K562 (cell line): ENCODE measurements around the gene CYP11A1. TPM values are rescaled to one million over a fixed set of nuclear protein-coding genes. Genes with fewer than 3 reads are reported as not detected.

Experiments used
- ATAC-seq: fragments of 200-7000 bp; cut with Tn5 transposase; 3 replicates; pipeline ENCODE4 v1.9.1; 2020; ENCODE audit warnings: moderate library complexity
- BruUV-seq: library from RNA; stranded (reverse); fragments of 400-500 nt; replicated peaks from 2 replicates; lab custom pipeline; 2021; lab: Mats Ljungman, UMichigan
- CTCF ChIA-PET: fragments of 300-600 bp; formaldehyde crosslinking; extraction: SDS; loops from one replicate; lab custom pipeline; 2021; ENCODE audit warnings: low intra/inter-chr PET ratio; lab: Yijun Ruan, JAX
- POLR2A ChIA-PET: fragments of 300-600, 350-650 bp; sonication (Branson Sonifier 250); formaldehyde crosslinking; extraction: SDS; loops from one replicate; lab custom pipeline; 2021; ENCODE audit warnings: antibody characterized with exemption, inconsistent platforms; lab: Yijun Ruan, JAX
- DNase-seq, 4 experiments: peaks; one replicate each; pipeline versions ENCODE4 v3.0.0 to v3.0.0-alpha.2; 2011 to 2018; ENCODE audit warnings: low spot score in 3 of 4, mixed read lengths in 3 of 4; ENCODE audit errors: extremely low read depth in 1 of 4
- FAIRE-seq: peaks from 2 replicates; lab custom pipeline; 2011; peaks lifted over from hg19 to GRCh38; lab: Jason Lieb, UNC
- H2AFZ ChIP-seq: 2 replicates; pipeline ENCODE4 v1.6.0; 2011; ENCODE audit warnings: low read depth, low read length, control low read depth, inconsistent platforms
- H3K27ac ChIP-seq: fragments of 200-600 bp; 3 replicates; pipeline ENCODE4 v1.8.0; 2011; ENCODE audit warnings: low read depth, mild to moderate bottlenecking, control low read depth, inconsistent platforms, low read length, moderate library complexity, mixed read lengths; ENCODE audit errors: extremely low read depth
- H3K27me3 ChIP-seq, 2 experiments: fragments of 300-600 bp in 1 of 2; 2 replicates in 1 of 2; 3 replicates in 1 of 2; pipeline versions ENCODE4 v1.6.0 to v1.8.0; 2011; ENCODE audit warnings: inconsistent platforms in 2 of 2, low read length in 2 of 2, mild to moderate bottlenecking in 1 of 2, mixed read lengths in 1 of 2, moderate library complexity in 1 of 2; ENCODE audit not compliant: control insufficient read depth in 2 of 2, insufficient read depth in 2 of 2
- H3K36me3 ChIP-seq: fragments of 300-600 bp; 3 replicates; pipeline ENCODE4 v1.8.0; 2011; ENCODE audit warnings: mild to moderate bottlenecking, low read length, inconsistent platforms; ENCODE audit not compliant: control insufficient read depth, insufficient read depth
- H3K4me1 ChIP-seq, 2 experiments: fragments of 200-600 bp in 1 of 2; replicated peaks in 1 of 2; 2 replicates in 1 of 2; 3 replicates in 1 of 2; pipeline versions ENCODE4 v1.5.1 to v1.8.0; 2011; ENCODE audit warnings: inconsistent platforms in 2 of 2, low read length in 2 of 2, mild to moderate bottlenecking in 1 of 2, mixed read lengths in 1 of 2, moderate library complexity in 1 of 2; ENCODE audit not compliant: control insufficient read depth in 2 of 2, insufficient read depth in 2 of 2
- H3K4me2 ChIP-seq: 2 replicates; pipeline ENCODE4 v1.6.1; 2011; ENCODE audit warnings: low read length, control low read depth, inconsistent platforms, mixed read lengths; ENCODE audit not compliant: insufficient read depth
- H3K4me3 ChIP-seq: fragments of 200-600 bp; sonication (generic), shearing (Covaris generic); 2 replicates; pipeline ENCODE4 v1.5.1; 2016; ENCODE audit warnings: control low read depth, inconsistent platforms
- H3K79me2 ChIP-seq: fragments of 200-600 bp; 3 replicates; pipeline ENCODE4 v1.8.0; 2011; ENCODE audit warnings: low read length, inconsistent platforms; ENCODE audit not compliant: control insufficient read depth, insufficient read depth
- H3K9ac ChIP-seq, 2 experiments: 2 replicates each; pipeline versions ENCODE4 v1.6.0 to v1.6.1; 2011; ENCODE audit warnings: low read depth in 2 of 2, low read length in 2 of 2, control low read depth in 1 of 2, inconsistent platforms in 1 of 2, mild to moderate bottlenecking in 1 of 2, mixed read lengths in 1 of 2; ENCODE audit not compliant: insufficient read depth in 1 of 2
- H3K9me1 ChIP-seq: one replicate; pipeline ENCODE4 v1.6.0; 2011; ENCODE audit warnings: inconsistent platforms, mild to moderate bottlenecking, low read length, moderate library complexity; ENCODE audit not compliant: control insufficient read depth, insufficient read depth
- H3K9me3 ChIP-seq: replicated peaks from 2 replicates; pipeline ENCODE4 v1.5.1; 2011; ENCODE audit warnings: low read depth, low read length, inconsistent platforms; ENCODE audit not compliant: control insufficient read depth, insufficient read depth
- H4K20me1 ChIP-seq: replicated peaks from 2 replicates; pipeline ENCODE4 v1.6.1; 2011; ENCODE audit warnings: low read length, inconsistent platforms, mixed read lengths; ENCODE audit not compliant: control insufficient read depth, insufficient read depth
- CTBP1 ChIP-seq: fragments of 450-650 bp; IDR thresholded peaks from 2 replicates; pipeline ENCODE4 v1.6.1; 2016; ENCODE audit warnings: borderline replicate concordance
- EGR1 ChIP-seq: fragments of 450-650 bp; conservative IDR thresholded peaks from 2 replicates; pipeline ENCODE4 v1.6.1; 2017; ENCODE audit warnings: mild to moderate bottlenecking
- HDAC1 ChIP-seq, 2 experiments: fragments of 450-650 bp; IDR thresholded peaks; 2 replicates each; pipeline ENCODE4 v1.6.1; 2016 to 2017; ENCODE audit warnings: inconsistent platforms in 1 of 2, mild to moderate bottlenecking in 1 of 2, moderate library complexity in 1 of 2
- MAX ChIP-seq: sonication (generic); formaldehyde crosslinking; IDR thresholded peaks from 2 replicates; pipeline ENCODE4 v1.9.0; 2022; ENCODE audit warnings: mild to moderate bottlenecking, missing genetic modification reagents
- POLR2A ChIP-seq: fragments of 450-650 bp; conservative IDR thresholded peaks from 2 replicates; pipeline ENCODE4 v1.6.1; 2016
- SNRNP70 ChIP-seq: fragments of 200-400 bp; formaldehyde crosslinking; optimal IDR thresholded peaks from 2 replicates; pipeline ENCODE3; 2017; ENCODE audit warnings: low read depth, low read length
- WGBS: fragments of 100-300 bp; shearing (Covaris generic); methylation state at CpG from one replicate; pipeline ENCODE4 v1.1.6; 2016; ENCODE audit warnings: low coverage, mixed read lengths; ENCODE audit not compliant: insufficient coverage; ENCODE audit errors: missing lambda C conversion rate; 5-methylcytosine and 5-hydroxymethylcytosine counted together
- in situ Hi-C: fragments of 300-500 bp; cut with MboI; formaldehyde crosslinking; loops from 4 replicates; pipeline ENCODE4 v1.15.0; 2018; ENCODE audit warnings: inconsistent platforms, mixed read lengths
- intact Hi-C: fragments of 100-400 bp; cut with micrococcal nuclease; formaldehyde crosslinking; loops from 2 replicates; pipeline ENCODE4 v1.14.2; 2022
- polyA plus RNA-seq, 8 experiments: library from polyadenylated mRNA; depleted of rRNA in 4 of 8; stranded (reverse) in 5 of 8; unstranded in 3 of 8; fragments of >200 nt; fragmentation: Nextera tagmentation in 2 of 8; fragmentation: Illumina TruSeq in 1 of 8; extraction: Ambion mirVana in 2 of 8; extraction: Trizol in 1 of 8; gene quantifications; 2 replicates each; pipeline versions ENCODE4 v1.2.1 to v1.2.3, GENCODE V29; 2011 to 2014; ENCODE audit warnings: inconsistent platforms in 1 of 8, missing spikeins in 1 of 8
- total RNA-seq, 7 experiments: library from RNA; depleted of rRNA in 6 of 7; stranded (reverse); fragments of >200 nt in 6 of 7; fragmentation: Illumina TruSeq in 2 of 7; extraction: Trizol in 2 of 7; gene quantifications; 2 replicates each; pipeline versions ENCODE4 v1.2.1 to v1.2.3, GENCODE V29; 2011 to 2021; ENCODE audit warnings: low replicate concordance in 1 of 7
- TF ChIP-seq, protein P1 (sequence below), 2 experiments: fragments of 450-650 bp; formaldehyde crosslinking in 1 of 2; IDR thresholded peaks; 2 replicates each; pipeline versions ENCODE4 v1.4.0 to v1.6.1; 2014 to 2020; ENCODE audit warnings: mild to moderate bottlenecking in 2 of 2, borderline replicate concordance in 1 of 2, low read depth in 1 of 2

CYP11A1 gene
- total and polyA plus RNA-seq, 9 of the 15 experiments (the other 6 are each of a cell fraction or from before 2014, with no cell fraction given) = 0.06 to 0.24 (median 0.10) TPM; not detected in 4

GRCh38 chr15:74406992-74407705, 39.7 kb upstream of the CYP11A1 start:
- Histone ChIP-seq H3K9ac (peak overlapping the region in 1 of 2 experiments; percentile 84; a peak in 2 of 4 replicates), H3K79me2 (no peaks in the 10 kb centered on the region), H3K4me3 (no peak overlapping the region), H3K27ac (no peak overlapping the region), H4K20me1 (no peaks in the 10 kb centered on the region), H2AFZ (peak overlapping the region; percentile 46; the same call in 1 of the 2 replicates), H3K4me2 (peak overlapping the region; percentile 16; the same call in 1 of the 2 replicates), H3K27me3 (no peaks in the 10 kb centered on the region), H3K36me3 (peaks cover 23% of the 10 kb centered on the region; the same call in 2 of the 3 replicates), H3K4me1 (peaks cover 44 to 59% of the 10 kb centered on the region in 2 experiments), H3K9me3 (no peaks in the 10 kb centered on the region), H3K9me1 (no peaks in the 10 kb centered on the region)
- CTCF ChIA-PET = no interaction called here
- TF ChIP-seq EGR1 (peak; percentile 35; the same call in 1 of the 2 replicates), CTBP1 (peak; percentile 55; the same call in 1 of the 2 replicates), MAX (CRISPR knock-in tag) (peak; percentile 42), SNRNP70 (no peak), HDAC1 (IDR thresholded peaks at IDR 0.05) (peak in 1 of 2 experiments; percentile 50; a peak in 1 of 4 replicates), POLR2A (no peak)
- TF ChIP-seq, protein P1, sequence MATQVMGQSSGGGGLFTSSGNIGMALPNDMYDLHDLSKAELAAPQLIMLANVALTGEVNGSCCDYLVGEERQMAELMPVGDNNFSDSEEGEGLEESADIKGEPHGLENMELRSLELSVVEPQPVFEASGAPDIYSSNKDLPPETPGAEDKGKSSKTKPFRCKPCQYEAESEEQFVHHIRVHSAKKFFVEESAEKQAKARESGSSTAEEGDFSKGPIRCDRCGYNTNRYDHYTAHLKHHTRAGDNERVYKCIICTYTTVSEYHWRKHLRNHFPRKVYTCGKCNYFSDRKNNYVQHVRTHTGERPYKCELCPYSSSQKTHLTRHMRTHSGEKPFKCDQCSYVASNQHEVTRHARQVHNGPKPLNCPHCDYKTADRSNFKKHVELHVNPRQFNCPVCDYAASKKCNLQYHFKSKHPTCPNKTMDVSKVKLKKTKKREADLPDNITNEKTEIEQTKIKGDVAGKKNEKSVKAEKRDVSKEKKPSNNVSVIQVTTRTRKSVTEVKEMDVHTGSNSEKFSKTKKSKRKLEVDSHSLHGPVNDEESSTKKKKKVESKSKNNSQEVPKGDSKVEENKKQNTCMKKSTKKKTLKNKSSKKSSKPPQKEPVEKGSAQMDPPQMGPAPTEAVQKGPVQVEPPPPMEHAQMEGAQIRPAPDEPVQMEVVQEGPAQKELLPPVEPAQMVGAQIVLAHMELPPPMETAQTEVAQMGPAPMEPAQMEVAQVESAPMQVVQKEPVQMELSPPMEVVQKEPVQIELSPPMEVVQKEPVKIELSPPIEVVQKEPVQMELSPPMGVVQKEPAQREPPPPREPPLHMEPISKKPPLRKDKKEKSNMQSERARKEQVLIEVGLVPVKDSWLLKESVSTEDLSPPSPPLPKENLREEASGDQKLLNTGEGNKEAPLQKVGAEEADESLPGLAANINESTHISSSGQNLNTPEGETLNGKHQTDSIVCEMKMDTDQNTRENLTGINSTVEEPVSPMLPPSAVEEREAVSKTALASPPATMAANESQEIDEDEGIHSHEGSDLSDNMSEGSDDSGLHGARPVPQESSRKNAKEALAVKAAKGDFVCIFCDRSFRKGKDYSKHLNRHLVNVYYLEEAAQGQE (IDR thresholded peaks at IDR 0.05; ENCODE audit: borderline replicate concordance) = no peak
- TF ChIP-seq, protein P1 (CRISPR knock-in tag; IDR thresholded peaks at IDR 0.05; ENCODE audit: low read depth) = 0 out of 2 replicates have a peak, but pooled peaks have one; percentile 22
- WGBS = 17% methylated on average over 12 of the region's 12 CpGs
- in situ Hi-C loops (no loop called here), intact Hi-C loops (no loop called here)
- POLR2A ChIA-PET = interaction anchor here (0.7 to 2.3 kb wide), 4 partner anchors 11 to 34 kb away, joined by 3 to 9 read pairs (median 3); no protein-coding TSS in a partner anchor
- peak; percentile 68 for ATAC-seq
- peak in 1 of 4 experiments; percentile 54 for DNase-seq
- no TSS peak for BruUV-seq
- peak; percentile 57 for FAIRE-seq
